ENCODE data around the gene HPRT1.

The HPRT1 gene

DNA sequence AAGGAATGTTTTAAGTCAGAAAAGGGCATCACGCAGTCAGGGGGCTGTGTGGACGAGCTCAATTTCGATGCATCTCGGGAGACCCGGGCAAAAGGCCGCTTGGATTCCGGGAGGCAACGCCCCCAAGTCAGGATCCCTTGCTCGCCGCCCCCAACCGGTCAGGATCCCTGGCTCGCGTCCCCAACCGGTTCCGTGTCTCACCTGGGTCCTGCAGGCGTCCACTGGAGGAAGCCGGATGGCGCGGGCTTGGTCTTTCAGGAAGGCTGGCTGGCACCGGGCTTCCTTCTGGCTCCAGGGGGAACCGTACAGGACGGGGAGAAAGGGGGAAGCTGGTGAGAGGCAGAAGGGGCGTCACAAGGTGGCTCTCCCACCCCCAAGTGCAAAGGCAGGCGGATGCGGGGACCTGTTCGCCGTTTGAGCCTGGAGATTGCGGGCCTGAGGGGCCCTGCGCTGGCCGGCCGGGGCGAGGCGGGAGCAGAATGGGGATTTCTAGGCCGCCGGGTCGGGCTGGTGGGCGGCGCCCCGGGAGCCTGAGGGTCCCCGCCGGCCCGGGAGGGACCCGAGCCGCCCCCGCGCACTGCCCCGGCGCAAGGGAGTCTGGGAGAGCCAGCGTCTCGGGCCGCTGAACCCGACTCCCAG, 84.7 kb downstream of the HPRT1 start:
- no peak for DNase-seq

DNA sequence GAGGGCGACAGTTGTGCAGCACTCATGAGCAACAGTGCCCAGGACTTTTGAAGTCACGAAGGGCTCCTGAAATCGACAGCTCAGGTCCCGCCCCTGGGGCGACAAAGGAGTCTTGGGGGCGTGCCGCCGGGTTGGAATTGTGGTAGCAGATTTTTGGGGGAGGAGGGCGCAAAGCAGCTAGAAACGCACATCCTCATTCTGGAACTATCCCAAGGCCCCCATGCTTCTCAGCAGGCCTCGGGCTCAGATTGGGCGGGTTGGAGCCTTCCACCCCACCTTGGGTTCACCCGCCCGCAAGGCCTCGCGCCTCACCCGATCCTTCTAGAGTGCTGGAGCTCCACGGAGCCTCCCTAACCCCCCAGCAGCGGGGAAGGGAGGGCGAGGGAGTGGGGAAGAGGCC, 85.5 kb downstream of the HPRT1 start:
- DNase-seq = no peak

DNA sequence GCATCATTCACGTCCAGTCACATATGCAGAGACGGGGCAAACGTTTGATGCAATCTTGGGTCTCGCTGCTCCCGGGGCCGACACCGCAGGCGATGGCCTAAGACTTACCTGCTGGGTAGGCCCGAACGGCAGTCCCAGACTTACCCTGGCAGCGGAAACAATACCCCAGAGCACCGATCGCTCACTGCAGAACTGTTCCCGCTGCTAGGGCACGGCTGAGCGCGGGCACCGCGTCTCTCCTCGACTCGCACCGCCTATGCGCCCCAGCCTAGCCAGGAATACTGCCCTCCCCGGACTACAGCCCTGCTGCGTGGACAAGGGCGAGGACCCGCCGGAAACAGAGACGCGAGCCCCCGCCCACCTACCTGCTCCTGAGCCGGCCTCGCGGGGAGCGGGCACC, 86.2 kb downstream of the HPRT1 start:
- DNase-seq = no peak

DNA sequence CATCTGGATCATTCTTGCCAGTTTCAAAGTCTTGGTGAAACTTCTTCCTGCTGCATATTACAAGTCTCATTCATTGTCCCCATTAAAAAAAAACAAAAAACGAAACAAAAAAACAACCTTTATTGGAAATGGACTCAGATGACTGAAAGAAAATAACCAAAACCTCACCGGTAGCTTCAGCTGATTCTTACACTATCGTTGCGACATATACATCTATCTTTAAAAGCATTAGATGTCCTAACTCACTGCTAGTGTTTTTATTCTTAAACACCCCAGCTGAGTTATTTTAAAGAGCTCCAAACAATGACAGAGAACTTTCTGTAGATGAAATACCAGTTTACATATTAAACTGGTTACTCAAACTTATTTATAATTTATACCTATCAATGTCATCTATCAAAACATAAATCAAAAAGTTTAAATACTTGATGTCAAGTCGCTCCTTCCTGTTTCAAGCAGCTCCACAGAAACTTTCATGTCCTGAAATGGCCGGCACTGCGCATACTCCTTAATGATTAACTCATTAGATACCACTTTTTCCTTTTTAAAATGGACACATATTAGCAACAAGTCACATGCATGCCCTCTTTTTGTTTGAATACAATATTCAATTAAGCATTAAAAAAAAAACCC, 87.2 kb downstream of the HPRT1 start:
- no peak for DNase-seq

DNA sequence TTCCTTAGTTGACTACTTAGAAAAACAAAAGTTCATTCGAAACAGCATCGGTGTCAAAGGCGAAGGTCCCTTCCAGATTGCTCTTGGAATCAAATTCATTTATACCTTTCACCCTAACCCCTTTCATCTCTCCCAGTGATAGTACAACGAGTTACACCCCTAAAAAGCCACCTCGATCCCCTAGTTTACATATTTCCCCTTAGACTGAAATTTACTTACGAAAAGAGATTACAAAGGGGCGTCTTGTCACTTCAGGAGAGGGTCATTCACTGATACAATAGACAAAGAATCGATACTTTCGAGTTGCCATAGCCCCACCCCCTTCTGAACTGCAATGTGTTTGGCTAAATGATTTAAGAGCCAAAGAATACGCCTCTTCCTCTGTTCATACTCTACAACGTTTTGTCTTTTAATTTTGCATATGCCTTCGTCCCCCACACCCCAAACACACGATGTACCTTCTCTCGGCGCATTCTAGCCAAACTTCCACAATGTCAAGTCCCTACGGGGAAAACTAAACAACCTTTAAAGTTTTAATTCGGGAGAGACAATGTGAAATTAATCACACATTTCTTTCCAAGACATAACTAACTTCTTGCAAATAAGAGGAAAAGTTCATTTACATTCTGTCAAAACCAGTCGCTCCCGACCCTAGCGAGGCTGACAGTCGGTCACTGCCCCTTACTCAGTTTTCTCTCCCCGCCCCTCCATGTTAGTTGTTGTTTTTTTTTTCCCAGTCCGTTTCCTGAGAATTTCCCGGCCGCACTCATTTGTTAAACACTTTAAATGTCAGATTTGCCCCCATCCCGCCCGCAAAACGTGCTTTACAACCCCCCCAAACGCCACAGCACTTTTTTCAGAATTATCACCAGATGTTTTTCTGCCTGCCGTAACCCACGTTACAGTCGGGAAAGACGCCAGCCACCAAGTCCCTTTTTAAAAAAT, 88.6 kb downstream of the HPRT1 start:
- peak; percentile 5 for DNase-seq
